ENCODE data around the gene MTTP.
A peak's percentile ranks its signal among the peaks of the same experiment; 100 is the strongest.

Gene MTTP

DNA sequence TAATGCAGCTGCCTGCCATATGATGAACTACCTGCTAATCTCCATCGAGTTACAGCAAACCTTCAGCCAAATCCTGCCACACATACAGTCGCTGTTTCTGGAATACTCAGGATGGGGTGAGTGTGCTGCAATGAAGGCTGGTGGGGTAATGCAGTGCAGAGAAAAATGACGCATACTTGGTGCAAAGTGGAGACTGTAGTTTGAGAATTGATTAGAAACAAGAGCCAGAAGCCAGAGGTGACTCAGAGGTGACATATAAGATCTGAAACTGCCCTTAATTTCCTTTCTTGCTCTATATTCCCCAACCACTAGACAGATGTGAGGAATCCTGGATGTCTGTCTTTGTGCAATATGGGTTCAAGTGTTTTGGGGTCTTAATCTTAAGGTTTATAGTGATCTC is 61.0 kb downstream of the MTTP start:
- TF ChIP-seq, protein P1, sequence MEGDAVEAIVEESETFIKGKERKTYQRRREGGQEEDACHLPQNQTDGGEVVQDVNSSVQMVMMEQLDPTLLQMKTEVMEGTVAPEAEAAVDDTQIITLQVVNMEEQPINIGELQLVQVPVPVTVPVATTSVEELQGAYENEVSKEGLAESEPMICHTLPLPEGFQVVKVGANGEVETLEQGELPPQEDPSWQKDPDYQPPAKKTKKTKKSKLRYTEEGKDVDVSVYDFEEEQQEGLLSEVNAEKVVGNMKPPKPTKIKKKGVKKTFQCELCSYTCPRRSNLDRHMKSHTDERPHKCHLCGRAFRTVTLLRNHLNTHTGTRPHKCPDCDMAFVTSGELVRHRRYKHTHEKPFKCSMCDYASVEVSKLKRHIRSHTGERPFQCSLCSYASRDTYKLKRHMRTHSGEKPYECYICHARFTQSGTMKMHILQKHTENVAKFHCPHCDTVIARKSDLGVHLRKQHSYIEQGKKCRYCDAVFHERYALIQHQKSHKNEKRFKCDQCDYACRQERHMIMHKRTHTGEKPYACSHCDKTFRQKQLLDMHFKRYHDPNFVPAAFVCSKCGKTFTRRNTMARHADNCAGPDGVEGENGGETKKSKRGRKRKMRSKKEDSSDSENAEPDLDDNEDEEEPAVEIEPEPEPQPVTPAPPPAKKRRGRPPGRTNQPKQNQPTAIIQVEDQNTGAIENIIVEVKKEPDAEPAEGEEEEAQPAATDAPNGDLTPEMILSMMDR (IDR thresholded peaks at IDR 0.05; ENCODE audit: low read depth, low read length): no peak
- peak in 1 of 2 donors; percentile 5 for DNase-seq (ENCODE audit: low read depth in 2 of 2)
- H3K4me3 ChIP-seq (replicated peaks in 1 of 2; ENCODE audit: low read depth in 2 of 2, low read length in 2 of 2): no peak overlapping the region

DNA sequence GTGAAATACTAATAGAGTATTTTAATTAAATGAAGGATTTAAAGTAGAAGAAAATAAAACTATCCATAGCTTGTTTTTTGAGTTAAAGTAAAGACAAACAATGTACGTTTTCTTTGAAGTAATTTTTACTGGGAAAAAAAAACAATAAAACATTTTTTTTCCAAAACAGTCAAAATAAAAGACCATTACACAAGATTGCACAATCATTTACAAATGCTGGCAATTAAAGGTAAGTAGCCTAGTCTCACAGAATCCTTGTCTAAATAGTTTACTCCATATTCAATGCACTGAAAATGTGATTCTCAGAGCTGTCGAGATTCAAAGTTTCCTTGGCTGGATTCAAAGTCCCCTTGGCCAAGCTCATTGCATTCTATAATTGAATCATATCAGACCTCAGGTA is 61.8 kb downstream of the MTTP start:
- TF ChIP-seq, protein P1 (IDR thresholded peaks at IDR 0.05; ENCODE audit: low read depth, low read length): no peak
- no peak for DNase-seq (ENCODE audit: low read depth in 2 of 2)
- H3K4me3 ChIP-seq (replicated peaks in 1 of 2; ENCODE audit: low read depth in 2 of 2, low read length in 2 of 2): no peak overlapping the region

DNA sequence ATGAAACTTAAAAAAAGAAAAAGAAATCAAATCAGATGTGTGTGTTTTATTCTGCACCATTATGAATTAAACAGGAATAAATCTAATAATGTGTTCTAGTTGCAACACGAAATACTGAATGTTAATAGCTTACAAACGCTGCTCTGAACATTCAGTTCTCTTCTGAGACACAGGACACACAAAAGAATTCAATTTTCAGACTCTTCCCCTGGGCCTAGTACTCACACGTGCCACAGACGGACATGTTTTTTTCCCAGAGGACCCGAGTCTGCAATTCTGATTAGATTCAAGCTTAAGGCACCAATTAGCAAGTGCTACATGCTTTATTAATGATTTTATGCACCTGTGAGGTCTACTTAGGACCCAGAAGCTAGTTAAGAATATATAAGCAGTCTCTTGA is 62.5 kb downstream of the MTTP start:
- DNase-seq (ENCODE audit: low read depth in 2 of 2): no peak
- TF ChIP-seq, protein P1 (IDR thresholded peaks at IDR 0.05; ENCODE audit: low read depth, low read length): no peak
- no peak overlapping the region for H3K4me3 ChIP-seq (replicated peaks in 1 of 2; ENCODE audit: low read depth in 2 of 2, low read length in 2 of 2)

DNA sequence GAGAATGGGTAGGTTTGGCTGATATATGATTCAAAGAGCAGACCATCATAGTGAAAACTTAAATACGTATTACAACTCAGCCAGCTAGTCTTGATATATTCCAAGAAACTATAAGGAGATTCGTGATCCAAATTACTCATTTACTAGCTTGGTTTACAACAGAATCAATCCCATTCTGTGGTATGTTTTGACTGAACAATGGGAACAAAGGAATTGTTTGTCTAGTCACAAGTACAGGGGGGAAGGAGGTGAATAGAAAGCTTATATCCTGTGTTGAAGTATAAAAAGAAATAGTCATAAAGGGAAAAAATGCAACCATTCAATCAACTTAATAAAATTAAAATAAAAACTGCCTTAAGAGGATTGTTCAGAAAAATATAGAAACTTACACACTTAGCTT is 66.1 kb downstream of the MTTP start:
- no peak overlapping the region for H3K4me3 ChIP-seq (replicated peaks in 1 of 2; ENCODE audit: low read depth in 2 of 2, low read length in 2 of 2)
- peak in 1 of 2 donors; percentile 8 for DNase-seq (ENCODE audit: low read depth in 2 of 2)
- TF ChIP-seq, protein P1 (IDR thresholded peaks at IDR 0.05; ENCODE audit: low read depth, low read length): no peak

DNA sequence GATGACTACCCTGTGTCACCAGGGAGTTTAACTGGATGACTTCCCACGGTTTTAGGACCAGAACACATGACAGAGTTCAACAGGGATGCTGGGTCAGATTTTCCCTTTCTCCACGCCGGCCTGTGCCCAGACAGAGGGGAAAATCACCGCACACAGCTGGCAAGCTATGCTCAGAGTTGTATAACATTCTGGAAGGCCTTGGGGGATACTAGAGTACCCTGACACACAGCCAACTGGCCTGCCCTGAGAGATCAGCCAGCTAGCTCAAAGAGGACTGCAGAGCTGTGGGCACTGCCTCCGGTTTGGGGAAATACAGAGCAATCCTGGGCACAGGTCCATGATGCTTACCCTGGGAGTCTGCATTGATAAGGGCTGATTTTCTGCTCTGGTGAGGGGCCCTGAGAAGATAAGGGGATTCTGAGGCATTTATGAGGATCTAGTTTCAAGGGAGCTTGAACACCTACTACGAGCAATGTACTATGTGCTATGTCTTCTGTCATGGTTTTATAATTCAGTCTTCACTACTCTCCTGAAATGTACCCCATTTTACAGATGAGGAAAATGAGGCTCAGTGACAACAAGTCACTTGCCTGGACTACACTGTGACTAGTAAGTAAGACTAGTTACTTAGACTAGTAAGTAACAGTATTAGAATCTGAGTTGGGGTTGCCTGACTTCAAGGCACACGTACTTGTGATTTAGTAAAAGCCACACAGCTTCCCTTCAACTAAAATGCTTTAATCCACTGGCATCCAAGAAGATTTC is 68.3 kb downstream of the MTTP start:
- H3K4me3 ChIP-seq (replicated peaks in 1 of 2; ENCODE audit: low read depth in 2 of 2, low read length in 2 of 2): no peak overlapping the region
- TF ChIP-seq, protein P1 (IDR thresholded peaks at IDR 0.05; ENCODE audit: low read depth, low read length): no peak
- peak in 1 of 2 donors; percentile 39 for DNase-seq (ENCODE audit: low read depth in 2 of 2)

DNA sequence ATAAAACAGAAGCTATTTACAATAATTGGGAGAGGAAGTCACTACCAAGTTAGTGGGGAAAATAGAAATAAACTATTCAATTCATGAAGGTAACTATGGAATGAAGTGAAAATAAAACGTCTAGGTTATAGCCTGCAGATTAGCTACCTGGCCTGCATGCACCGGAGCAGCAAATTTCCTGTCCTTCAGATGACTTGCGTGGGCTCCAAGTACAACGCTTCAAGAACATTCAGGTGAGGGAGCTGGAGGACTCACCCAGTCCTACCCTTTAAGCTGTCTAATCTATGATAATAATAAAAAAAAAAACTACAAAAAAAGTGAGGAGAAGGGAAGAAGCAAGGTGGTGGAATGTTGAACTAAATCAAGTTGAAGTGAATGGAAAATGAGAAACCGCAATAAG is 69.8 kb downstream of the MTTP start:
- TF ChIP-seq, protein P1 (IDR thresholded peaks at IDR 0.05; ENCODE audit: low read depth, low read length): no peak
- H3K4me3 ChIP-seq (replicated peaks in 1 of 2; ENCODE audit: low read depth in 2 of 2, low read length in 2 of 2): no peak overlapping the region
- DNase-seq (ENCODE audit: low read depth in 2 of 2): no peak

DNA sequence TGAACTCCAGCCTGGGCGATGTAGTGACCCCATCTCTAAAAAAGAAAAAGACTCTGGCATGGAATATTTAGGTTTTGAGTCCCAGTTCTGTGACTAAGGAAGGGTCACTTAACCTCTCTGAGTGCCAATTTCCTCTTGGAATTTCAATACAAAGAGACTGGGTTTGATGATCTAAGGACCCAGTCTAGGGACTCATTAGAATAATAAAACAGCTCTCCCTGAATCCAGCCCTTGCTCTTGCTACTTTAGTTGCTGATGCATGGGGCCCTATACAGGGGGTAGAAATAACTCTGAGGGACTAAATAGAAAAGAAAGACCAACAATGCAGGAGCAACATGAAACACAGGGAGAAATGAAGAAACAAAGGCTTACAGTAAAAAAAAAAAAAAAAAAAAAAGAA is 70.4 kb downstream of the MTTP start:
- no peak overlapping the region for H3K4me3 ChIP-seq (replicated peaks in 1 of 2; ENCODE audit: low read depth in 2 of 2, low read length in 2 of 2)
- DNase-seq (ENCODE audit: low read depth in 2 of 2): no peak
- TF ChIP-seq, protein P1 (IDR thresholded peaks at IDR 0.05; ENCODE audit: low read depth, low read length): no peak
